Measurements from ENCODE around the gene ARHGAP40. TPM values are rescaled to one million over a fixed set of nuclear protein-coding genes. Genes with fewer than 3 reads are reported as not detected.

ARHGAP40 gene
- total RNA-seq, 4 donors from 2014 or later = not detected

GRCh38 chr20:38583306-38583705, 18.3 kb upstream of the ARHGAP40 start:
- Histone ChIP-seq H3K27me3 (no peaks in the 10 kb centered on the region), H3K4me1 (no peaks in the 10 kb centered on the region), H3K27ac (no peak overlapping the region), H3K4me3 (no peak overlapping the region), H3K36me3 (no peaks in the 10 kb centered on the region), H3K9me3 (no peaks in the 10 kb centered on the region)
- DNase-seq (ENCODE audit: low spot score in 2 of 2) = no peak
- TF ChIP-seq POLR2A (IDR thresholded peaks at IDR 0.05) = no peak
- no peak for TF ChIP-seq CTCF (IDR thresholded peaks at IDR 0.05)
- no peak for TF ChIP-seq EP300 (IDR thresholded peaks at IDR 0.05)
- 93 to 96% methylated on average over 4 of the region's 4 CpGs for WGBS, 2 donors

- Histone ChIP-seq H3K9me3 (no peaks in the 10 kb centered on the region), H3K36me3 (no peaks in the 10 kb centered on the region), H3K27ac (no peak overlapping the region), H3K27me3 (no peaks in the 10 kb centered on the region), H3K4me1 (no peaks in the 10 kb centered on the region), H3K4me3 (no peak overlapping the region)
- WGBS, 2 donors = 45 to 46% methylated on average over 7 of the region's 7 CpGs
- no peak for DNase-seq (ENCODE audit: low spot score in 2 of 2)
- TF ChIP-seq POLR2A (IDR thresholded peaks at IDR 0.05) (no peak), CTCF (IDR thresholded peaks at IDR 0.05) (no peak)
Measured at GRCh38 chr20:38584099-38584763, 17.4 kb upstream of the ARHGAP40 start.

GRCh38 chr20:38585404-38586180, 16.0 kb upstream of the ARHGAP40 start:
- H3K9me3 ChIP-seq = no peaks in the 10 kb centered on the region
- H3K4me3 ChIP-seq = no peak overlapping the region
- no peaks in the 10 kb centered on the region for H3K4me1 ChIP-seq
- TF ChIP-seq POLR2A (IDR thresholded peaks at IDR 0.05) (no peak), CTCF (IDR thresholded peaks at IDR 0.05) (no peak), EP300 (IDR thresholded peaks at IDR 0.05) (no peak)
- DNase-seq (ENCODE audit: low spot score in 2 of 2) = no peak
- WGBS, 2 donors = 79% methylated on average over 10 of the region's 10 CpGs
- no peak overlapping the region for H3K27ac ChIP-seq
- H3K27me3 ChIP-seq = peaks cover 0 to 1% of the 10 kb centered on the region in 2 donors
- H3K36me3 ChIP-seq = no peaks in the 10 kb centered on the region

GRCh38 chr20:38586181-38586525, 15.5 kb upstream of the ARHGAP40 start:
- H3K4me3 ChIP-seq = no peak overlapping the region
- peaks cover 0 to 6% of the 10 kb centered on the region in 2 donors for H3K27me3 ChIP-seq
- no peaks in the 10 kb centered on the region for H3K36me3 ChIP-seq

More at GRCh38 chr20:38586181-38586525, 15.5 kb upstream of the ARHGAP40 start:
- WGBS, 2 donors = 52 to 68% methylated on average over 3 of the region's 3 CpGs
- TF ChIP-seq CTCF (IDR thresholded peaks at IDR 0.05) (no peak), EP300 (IDR thresholded peaks at IDR 0.05) (no peak), POLR2A (IDR thresholded peaks at IDR 0.05) (no peak)
- Histone ChIP-seq H3K4me1 (no peaks in the 10 kb centered on the region), H3K27ac (no peak overlapping the region), H3K9me3 (no peaks in the 10 kb centered on the region)
- no peak for DNase-seq (ENCODE audit: low spot score in 2 of 2)

Measured in tibial nerve (tissue), 4 donors.